Neural progenitor cell (in vitro differentiated cells): ENCODE results near the gene HEXB. TPM values are rescaled to one million over a fixed set of nuclear protein-coding genes. Genes with fewer than 3 reads are reported as not detected.

Experiments used
- DNase-seq: peaks from one replicate; pipeline ENCODE4 v3.0.0-alpha.2; 2016; ENCODE audit warnings: low spot score
- H2AFZ ChIP-seq: fragments of 200-600 bp; sonication (generic); replicated peaks from 2 replicates; pipeline ENCODE4 v1.6.1; 2016; ENCODE audit warnings: antibody characterized with exemption
- H3F3A ChIP-seq: fragments of 200-600 bp; sonication (generic); 2 replicates; pipeline ENCODE4 v1.6.1; 2016; ENCODE audit warnings: antibody characterized with exemption, low read depth
- H3K27ac ChIP-seq: fragments of 200-600 bp; sonication (generic); 2 replicates; pipeline ENCODE4 v1.5.1; 2016; ENCODE audit warnings: mild to moderate bottlenecking
- H3K27me3 ChIP-seq: fragments of 200-600 bp; sonication (generic); 2 replicates; pipeline ENCODE4 v1.6.1; 2016; ENCODE audit warnings: mild to moderate bottlenecking, moderate library complexity
- H3K36me3 ChIP-seq: fragments of 200-600 bp; sonication (generic); 2 replicates; pipeline ENCODE4 v1.5.1; 2016
- H3K4me1 ChIP-seq: fragments of 200-600 bp; sonication (generic); 2 replicates; pipeline ENCODE4 v1.6.1; 2016; ENCODE audit warnings: mixed run types
- H3K4me2 ChIP-seq: fragments of 200-600 bp; sonication (generic); 2 replicates; pipeline ENCODE4 v1.6.1; 2016
- H3K4me3 ChIP-seq: fragments of 200-600 bp; sonication (generic); 2 replicates; pipeline ENCODE4 v1.5.1; 2016
- H3K79me2 ChIP-seq: fragments of 200-600 bp; sonication (generic); 2 replicates; pipeline ENCODE4 v1.6.1; 2016; ENCODE audit warnings: low read depth
- H3K9ac ChIP-seq: fragments of 200-600 bp; sonication (generic); 2 replicates; pipeline ENCODE4 v1.6.1; 2016
- H3K9me3 ChIP-seq: fragments of 200-600 bp; sonication (generic); 2 replicates; pipeline ENCODE4 v1.5.1; 2016; ENCODE audit warnings: low read depth
- H4K20me1 ChIP-seq: fragments of 200-600 bp; sonication (generic); 2 replicates; pipeline ENCODE4 v1.6.1; 2016; ENCODE audit warnings: low read depth
- H3K27ac Mint-ChIP-seq: 3 replicates; pipeline ENCODE4 v1.8.0; 2021; ENCODE audit warnings: mixed read lengths
- H3K27me3 Mint-ChIP-seq: 2 replicates; pipeline ENCODE4 v1.8.0; 2022; ENCODE audit warnings: low read depth, mild to moderate bottlenecking, inconsistent platforms, moderate library complexity, mixed read lengths; ENCODE audit not compliant: insufficient read depth
- H3K36me3 Mint-ChIP-seq: 3 replicates; pipeline ENCODE4 v1.8.0; 2021; ENCODE audit warnings: mixed read lengths
- H3K4me1 Mint-ChIP-seq: 3 replicates; pipeline ENCODE4 v1.8.0; 2021; ENCODE audit warnings: mixed read lengths
- H3K4me3 Mint-ChIP-seq: 3 replicates; pipeline ENCODE4 v1.8.0; 2021; ENCODE audit warnings: mild to moderate bottlenecking, moderate library complexity, mixed read lengths
- H3K9me3 Mint-ChIP-seq: 3 replicates; pipeline ENCODE4 v1.8.0; 2020; ENCODE audit warnings: mixed read lengths
- EZH2 ChIP-seq: fragments of 200-600 bp; sonication (generic); IDR thresholded peaks from 2 replicates; pipeline ENCODE4 v1.6.1; 2017; ENCODE audit warnings: antibody characterized with exemption, mild to moderate bottlenecking, moderate library complexity
- EZH2phosphoT487 ChIP-seq: fragments of 200-600 bp; sonication (generic); IDR thresholded peaks from 2 replicates; pipeline ENCODE4 v1.6.1; 2017; ENCODE audit warnings: antibody characterized with exemption
- total RNA-seq: library from RNA; depleted of rRNA; stranded (reverse); fragments of >200 nt; gene quantifications from 2 replicates; pipeline ENCODE4 v1.2.3, GENCODE V29; 2015; ENCODE audit warnings: low replicate concordance
- TF ChIP-seq, protein P1 (sequence below): fragments of 200-600 bp; sonication (generic); IDR thresholded peaks from 2 replicates; pipeline ENCODE4 v1.5.1; 2017; ENCODE audit warnings: antibody characterized with exemption, mild to moderate bottlenecking

The HEXB gene
- total RNA-seq, 1 donor from 2014 or later = 65.6 TPM

DNA sequence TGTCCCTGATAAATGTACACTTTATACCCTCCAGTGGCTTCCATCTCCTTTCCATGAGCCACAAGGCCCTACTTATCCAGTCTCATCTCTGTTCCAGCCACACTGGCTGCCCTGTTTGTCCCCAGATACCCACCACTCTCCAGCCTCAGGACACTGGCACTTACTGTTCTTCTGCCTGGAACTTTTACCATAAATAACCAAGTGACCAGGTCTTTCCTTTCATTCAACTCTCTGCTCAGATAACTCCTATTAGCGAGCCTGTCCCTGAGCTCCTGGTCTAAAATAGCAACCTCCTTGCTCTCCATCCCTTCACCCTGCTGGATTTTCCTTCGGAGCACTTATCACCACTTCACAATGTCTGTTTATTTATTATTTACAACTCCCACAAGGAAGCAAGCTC lies 27.9 kb upstream of the HEXB start:
- H3K9me3 Mint-ChIP-seq = peaks cover 3% of the 10 kb centered on the region

DNA sequence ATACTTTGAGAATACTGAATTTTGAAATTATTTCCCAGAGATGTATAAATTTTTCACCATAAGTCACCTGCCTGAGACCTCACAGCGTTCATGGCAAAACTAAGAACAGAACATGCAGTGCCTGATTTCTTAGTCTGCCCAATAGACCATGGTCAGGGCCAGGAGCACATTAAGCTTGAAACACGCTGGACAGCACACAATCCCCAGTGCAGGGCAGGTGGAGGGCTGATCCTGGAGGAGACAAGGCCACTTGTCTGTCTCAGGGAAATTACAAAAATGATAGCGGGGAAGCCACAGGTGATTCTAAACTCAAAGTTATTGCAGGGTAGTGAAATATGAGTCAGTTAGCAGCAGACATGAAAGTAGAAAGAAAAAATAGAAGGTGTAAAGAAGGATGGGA lies 25.9 kb upstream of the HEXB start:
- no peak overlapping the region for H3K4me2 ChIP-seq
- TF ChIP-seq EZH2 (no peak), EZH2phosphoT487 (no peak)
- TF ChIP-seq, protein P1, sequence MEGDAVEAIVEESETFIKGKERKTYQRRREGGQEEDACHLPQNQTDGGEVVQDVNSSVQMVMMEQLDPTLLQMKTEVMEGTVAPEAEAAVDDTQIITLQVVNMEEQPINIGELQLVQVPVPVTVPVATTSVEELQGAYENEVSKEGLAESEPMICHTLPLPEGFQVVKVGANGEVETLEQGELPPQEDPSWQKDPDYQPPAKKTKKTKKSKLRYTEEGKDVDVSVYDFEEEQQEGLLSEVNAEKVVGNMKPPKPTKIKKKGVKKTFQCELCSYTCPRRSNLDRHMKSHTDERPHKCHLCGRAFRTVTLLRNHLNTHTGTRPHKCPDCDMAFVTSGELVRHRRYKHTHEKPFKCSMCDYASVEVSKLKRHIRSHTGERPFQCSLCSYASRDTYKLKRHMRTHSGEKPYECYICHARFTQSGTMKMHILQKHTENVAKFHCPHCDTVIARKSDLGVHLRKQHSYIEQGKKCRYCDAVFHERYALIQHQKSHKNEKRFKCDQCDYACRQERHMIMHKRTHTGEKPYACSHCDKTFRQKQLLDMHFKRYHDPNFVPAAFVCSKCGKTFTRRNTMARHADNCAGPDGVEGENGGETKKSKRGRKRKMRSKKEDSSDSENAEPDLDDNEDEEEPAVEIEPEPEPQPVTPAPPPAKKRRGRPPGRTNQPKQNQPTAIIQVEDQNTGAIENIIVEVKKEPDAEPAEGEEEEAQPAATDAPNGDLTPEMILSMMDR = no peak
- H2AFZ ChIP-seq = no peak overlapping the region
- Mint-ChIP-seq H3K4me1 (peaks cover 18% of the 10 kb centered on the region), H3K36me3 (no peaks in the 10 kb centered on the region), H3K9me3 (peaks cover 3% of the 10 kb centered on the region), H3K27me3 (peaks cover 2% of the 10 kb centered on the region), H3K4me3 (no peak overlapping the region), H3K27ac (no peak overlapping the region)
- H3K9ac ChIP-seq = no peak overlapping the region
- no peaks in the 10 kb centered on the region for H3K36me3 ChIP-seq
- no peaks in the 10 kb centered on the region for H3F3A ChIP-seq
- peaks cover 8% of the 10 kb centered on the region for H3K4me1 ChIP-seq
- DNase-seq = no peak
- H3K27me3 ChIP-seq = no peaks in the 10 kb centered on the region
- no peaks in the 10 kb centered on the region for H4K20me1 ChIP-seq
- no peak overlapping the region for H3K4me3 ChIP-seq
- no peaks in the 10 kb centered on the region for H3K79me2 ChIP-seq
- H3K27ac ChIP-seq = no peak overlapping the region
- no peaks in the 10 kb centered on the region for H3K9me3 ChIP-seq

More for the DNA sequence above, 27.9 kb upstream of the HEXB start:
- no peaks in the 10 kb centered on the region for H3K27me3 ChIP-seq
- Mint-ChIP-seq H3K4me3 (no peak overlapping the region), H3K36me3 (no peaks in the 10 kb centered on the region), H3K27me3 (no peaks in the 10 kb centered on the region), H3K4me1 (peaks cover 15% of the 10 kb centered on the region), H3K27ac (no peak overlapping the region)
- no peaks in the 10 kb centered on the region for H3K79me2 ChIP-seq
- no peaks in the 10 kb centered on the region for H3K36me3 ChIP-seq
- peaks cover 8% of the 10 kb centered on the region for H3K4me1 ChIP-seq
- H3K9me3 ChIP-seq = no peaks in the 10 kb centered on the region
- DNase-seq = no peak
- H3K27ac ChIP-seq = no peak overlapping the region
- H3F3A ChIP-seq = no peaks in the 10 kb centered on the region
- no peak overlapping the region for H3K9ac ChIP-seq
- TF ChIP-seq, protein P1 = no peak
- TF ChIP-seq EZH2phosphoT487 (no peak), EZH2 (no peak)
- no peak overlapping the region for H3K4me3 ChIP-seq
- no peak overlapping the region for H2AFZ ChIP-seq
- no peak overlapping the region for H3K4me2 ChIP-seq
- H4K20me1 ChIP-seq = no peaks in the 10 kb centered on the region

DNA sequence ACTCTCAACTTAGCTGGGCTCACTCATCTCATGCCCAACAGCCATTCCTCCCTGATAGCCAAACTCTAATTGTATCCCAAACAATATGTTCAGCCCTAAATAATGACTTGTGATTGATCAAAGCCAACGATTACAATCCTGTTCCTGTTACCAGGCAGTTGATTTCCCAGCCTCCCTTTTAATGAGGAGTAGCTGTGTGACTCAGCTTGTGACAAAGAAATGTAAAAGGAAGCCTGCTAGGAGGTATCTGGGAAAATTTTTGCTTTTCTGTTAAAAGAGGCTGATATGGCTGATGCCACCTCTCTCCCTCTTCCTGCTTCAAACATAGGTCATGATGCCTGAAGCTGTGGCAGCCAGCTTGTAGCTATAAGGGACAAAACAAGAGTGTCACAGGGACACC lies 24.9 kb upstream of the HEXB start:
- H3K27me3 Mint-ChIP-seq = peaks cover 2% of the 10 kb centered on the region
- DNase-seq = no peak
- no peak overlapping the region for H3K4me3 Mint-ChIP-seq
- Histone ChIP-seq H3F3A (no peaks in the 10 kb centered on the region), H3K4me2 (no peak overlapping the region), H3K36me3 (no peaks in the 10 kb centered on the region), H3K27ac (no peak overlapping the region), H3K4me1 (peaks cover 8% of the 10 kb centered on the region), H3K9me3 (no peaks in the 10 kb centered on the region), H3K27me3 (no peaks in the 10 kb centered on the region), H3K9ac (no peak overlapping the region), H2AFZ (no peak overlapping the region), H3K4me3 (no peak overlapping the region), H3K79me2 (no peaks in the 10 kb centered on the region), H4K20me1 (no peaks in the 10 kb centered on the region)
- H3K9me3 Mint-ChIP-seq = peaks cover 3% of the 10 kb centered on the region
- TF ChIP-seq EZH2 = no peak
- TF ChIP-seq EZH2phosphoT487 = no peak
- TF ChIP-seq, protein P1 = no peak
- no peak overlapping the region for H3K27ac Mint-ChIP-seq
- peaks cover 18% of the 10 kb centered on the region for H3K4me1 Mint-ChIP-seq
- H3K36me3 Mint-ChIP-seq = no peaks in the 10 kb centered on the region

DNA sequence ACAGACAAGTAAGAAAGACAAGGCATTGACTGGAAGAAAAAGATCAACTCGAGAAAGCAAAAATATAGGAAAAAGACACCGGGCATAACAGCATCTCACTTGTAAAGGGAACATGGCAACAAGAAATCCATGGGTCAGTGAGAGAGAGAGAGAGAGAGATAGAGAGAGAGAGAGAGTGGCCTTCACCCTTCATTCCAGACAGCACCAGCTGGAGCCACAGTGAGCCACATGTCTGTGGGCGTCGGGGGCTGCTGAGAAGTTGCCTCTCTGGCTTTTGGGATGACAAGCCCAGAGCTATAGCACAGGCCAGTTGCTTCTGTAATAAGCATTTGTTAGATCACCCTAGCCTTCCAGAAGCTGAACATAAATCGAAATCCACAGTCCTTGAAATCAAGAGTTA lies 24.2 kb upstream of the HEXB start:
- Histone ChIP-seq H3K27ac (no peak overlapping the region), H3K36me3 (no peaks in the 10 kb centered on the region), H3K4me2 (no peak overlapping the region), H3K9ac (no peak overlapping the region), H2AFZ (no peak overlapping the region), H3F3A (no peaks in the 10 kb centered on the region), H3K9me3 (no peaks in the 10 kb centered on the region), H3K4me1 (peaks cover 8% of the 10 kb centered on the region), H3K27me3 (no peaks in the 10 kb centered on the region), H4K20me1 (no peaks in the 10 kb centered on the region), H3K4me3 (no peak overlapping the region), H3K79me2 (no peaks in the 10 kb centered on the region)
- peaks cover 18% of the 10 kb centered on the region for H3K4me1 Mint-ChIP-seq
- no peaks in the 10 kb centered on the region for H3K36me3 Mint-ChIP-seq
- H3K27ac Mint-ChIP-seq = peak overlapping the region; percentile 0
- DNase-seq = no peak
- peaks cover 3% of the 10 kb centered on the region for H3K9me3 Mint-ChIP-seq
- no peak overlapping the region for H3K4me3 Mint-ChIP-seq
- TF ChIP-seq EZH2phosphoT487 = no peak
- TF ChIP-seq EZH2 = no peak
- TF ChIP-seq, protein P1 = no peak
- H3K27me3 Mint-ChIP-seq = peaks cover 2% of the 10 kb centered on the region
